H1 (cell line): ENCODE measurements around the gene GNB1L. TPM values are rescaled to one million over a fixed set of nuclear protein-coding genes. Genes with fewer than 3 reads are reported as not detected.

ENCODE experiments used
- CTCF ChIA-PET: fragments of 300-600 bp; sonication (Branson Sonifier 250); formaldehyde crosslinking; loops from one replicate; lab custom pipeline; 2021; ENCODE audit not compliant: partially characterized antibody; lab: Charles Lee
- POLR2A ChIA-PET: fragments of 300-600 bp; sonication (Branson Sonifier 250); formaldehyde crosslinking; loops from one replicate; lab custom pipeline; 2021; ENCODE audit warnings: inconsistent platforms; ENCODE audit not compliant: partially characterized antibody; lab: Charles Lee
- DNase-seq, 2 experiments: peaks; one replicate each; pipeline versions ENCODE4 v3.0.0 to v3.0.0-alpha.2; 2010 to 2022; ENCODE audit warnings: low spot score in 2 of 2, low read depth in 1 of 2, mixed read lengths in 1 of 2
- FAIRE-seq: peaks from 2 replicates; lab custom pipeline; 2011; peaks lifted over from hg19 to GRCh38; lab: Jason Lieb, UNC
- H2AFZ ChIP-seq: 2 replicates; pipeline ENCODE4 v1.8.1; 2012; ENCODE audit warnings: low read length, inconsistent platforms
- H2AK5ac ChIP-seq: 2 replicates; pipeline ENCODE4 v1.6.1; 2013; ENCODE audit warnings: low read depth, low read length
- H2BK120ac ChIP-seq: replicated peaks from 2 replicates; pipeline ENCODE3; 2013; ENCODE audit warnings: low read depth, low read length, inconsistent platforms
- H2BK12ac ChIP-seq: 2 replicates; pipeline ENCODE4 v1.6.1; 2013; ENCODE audit warnings: low read depth, low read length
- H2BK15ac ChIP-seq: 2 replicates; pipeline ENCODE4 v1.6.1; 2013; ENCODE audit warnings: low read length
- H2BK20ac ChIP-seq: 2 replicates; pipeline ENCODE4 v1.6.1; 2013; ENCODE audit warnings: low read length
- H2BK5ac ChIP-seq: 2 replicates; pipeline ENCODE4 v1.6.1; 2013; ENCODE audit warnings: low read depth, low read length
- H3K14ac ChIP-seq: 2 replicates; pipeline ENCODE4 v1.6.1; 2013; ENCODE audit warnings: inconsistent platforms; ENCODE audit not compliant: insufficient read length
- H3K18ac ChIP-seq: 2 replicates; pipeline ENCODE4 v1.6.1; 2013; ENCODE audit warnings: low read length; ENCODE audit errors: extremely low read depth
- H3K23ac ChIP-seq: 2 replicates; pipeline ENCODE4 v1.6.1; 2013; ENCODE audit warnings: inconsistent platforms; ENCODE audit not compliant: insufficient read length
- H3K23me2 ChIP-seq: 2 replicates; pipeline ENCODE4 v1.6.1; 2013; ENCODE audit warnings: low read depth, low read length
- H3K27ac ChIP-seq: 2 replicates; pipeline ENCODE4 v1.6.1; 2011; ENCODE audit warnings: low read depth, low read length, inconsistent platforms
- H3K27me3 ChIP-seq, 4 experiments: replicated peaks in 1 of 4; 1 replicate in 1 of 4; 2 replicates in 3 of 4; pipeline versions ENCODE4 v1.6.1 to v1.8.1; 2011 to 2013; ENCODE audit warnings: low read length in 3 of 4, mild to moderate bottlenecking in 3 of 4, inconsistent platforms in 2 of 4, mixed read lengths in 2 of 4, moderate library complexity in 1 of 4; ENCODE audit not compliant: control insufficient read depth in 3 of 4, insufficient read depth in 3 of 4; ENCODE audit errors: extremely low read depth in 1 of 4
- H3K36me3 ChIP-seq, 4 experiments: 2 replicates each; pipeline versions ENCODE4 v1.6.1 to v1.8.1; 2011 to 2013; ENCODE audit warnings: mild to moderate bottlenecking in 4 of 4, low read length in 3 of 4, moderate library complexity in 2 of 4, control low read depth in 1 of 4, inconsistent platforms in 1 of 4; ENCODE audit not compliant: insufficient read depth in 4 of 4, control insufficient read depth in 2 of 4
- H3K4ac ChIP-seq: replicated peaks from 2 replicates; pipeline ENCODE3; 2013; ENCODE audit warnings: low read length, low read depth, mixed read lengths, inconsistent platforms; ENCODE audit not compliant: insufficient read length
- H3K4me1 ChIP-seq, 4 experiments: replicated peaks in 1 of 4; 1 replicate in 1 of 4; 2 replicates in 3 of 4; pipeline versions ENCODE4 v1.6.1 to v1.8.1; 2011 to 2013; ENCODE audit warnings: low read length in 3 of 4, inconsistent platforms in 2 of 4, mixed read lengths in 1 of 4; ENCODE audit not compliant: insufficient read depth in 4 of 4, control insufficient read depth in 3 of 4
- H3K4me2 ChIP-seq, 2 experiments: 2 replicates each; pipeline versions ENCODE4 v1.6.1 to v1.8.1; 2011 to 2013; ENCODE audit warnings: low read depth in 2 of 2, low read length in 2 of 2, control low read depth in 1 of 2, inconsistent platforms in 1 of 2, mild to moderate bottlenecking in 1 of 2; ENCODE audit not compliant: insufficient read depth in 1 of 2
- H3K4me3 ChIP-seq, 4 experiments: fragments of 200-600, 300-600 bp in 1 of 4; sonication (generic), shearing (Covaris generic), sonication (Bioruptor Twin) in 1 of 4; 2 replicates each; pipeline versions ENCODE4 v1.5.1 to v1.8.1; 2011 to 2016; ENCODE audit warnings: low read length in 4 of 4, low read depth in 3 of 4, control low read depth in 2 of 4, inconsistent platforms in 2 of 4, mild to moderate bottlenecking in 2 of 4, mixed read lengths in 1 of 4, moderate library complexity in 1 of 4; ENCODE audit not compliant: insufficient read depth in 2 of 4; ENCODE audit errors: extremely low read depth in 1 of 4
- H3K56ac ChIP-seq: replicated peaks from 2 replicates; pipeline ENCODE3; 2013; ENCODE audit warnings: low read depth, mild to moderate bottlenecking, mixed read lengths, low read length, inconsistent platforms; ENCODE audit not compliant: insufficient read length
- H3K79me1 ChIP-seq: 2 replicates; pipeline ENCODE4 v1.6.1; 2013; ENCODE audit warnings: low read depth, low read length, control low read depth
- H3K79me2 ChIP-seq, 2 experiments: 2 replicates each; pipeline versions ENCODE4 v1.6.1 to v1.8.1; 2012 to 2013; ENCODE audit warnings: low read length in 2 of 2, mild to moderate bottlenecking in 2 of 2, inconsistent platforms in 1 of 2; ENCODE audit not compliant: insufficient read depth in 2 of 2, control insufficient read depth in 1 of 2
- H3K9ac ChIP-seq, 4 experiments: replicated peaks in 1 of 4; 1 replicate in 1 of 4; 2 replicates in 3 of 4; pipeline versions ENCODE4 v1.6.1 to v1.8.1; 2011 to 2013; ENCODE audit warnings: low read depth in 3 of 4, low read length in 3 of 4, control low read depth in 2 of 4, mild to moderate bottlenecking in 2 of 4, moderate library complexity in 2 of 4, inconsistent platforms in 1 of 4; ENCODE audit errors: extremely low read depth in 1 of 4
- H3K9me3 ChIP-seq, 2 experiments: 2 replicates each; pipeline versions ENCODE4 v1.6.1 to v1.8.1; 2012 to 2013; ENCODE audit warnings: mild to moderate bottlenecking in 2 of 2, moderate library complexity in 2 of 2, control low read depth in 1 of 2, inconsistent platforms in 1 of 2, low read depth in 1 of 2, low read length in 1 of 2, mixed read lengths in 1 of 2; ENCODE audit not compliant: insufficient read depth in 2 of 2
- H4K20me1 ChIP-seq, 2 experiments: replicated peaks in 1 of 2; 2 replicates each; pipeline versions ENCODE3 to v1.8.1; 2011 to 2013; ENCODE audit warnings: inconsistent platforms in 2 of 2, low read length in 2 of 2, mild to moderate bottlenecking in 1 of 2; ENCODE audit not compliant: insufficient read depth in 2 of 2, control insufficient read depth in 1 of 2
- H4K5ac ChIP-seq: 2 replicates; pipeline ENCODE4 v1.6.1; 2013; ENCODE audit warnings: low read length, low read depth, mixed read lengths, inconsistent platforms; ENCODE audit not compliant: insufficient read length
- H4K8ac ChIP-seq: 2 replicates; pipeline ENCODE4 v1.8.0; 2013; ENCODE audit warnings: mild to moderate bottlenecking, moderate library complexity, low read length, inconsistent platforms; ENCODE audit not compliant: insufficient read depth; ENCODE audit errors: extremely low read depth
- H4K91ac ChIP-seq: replicated peaks from 2 replicates; pipeline ENCODE3; 2013; ENCODE audit warnings: low read length, mixed read lengths, inconsistent platforms; ENCODE audit not compliant: insufficient read length
- KDM4A ChIP-seq: IDR thresholded peaks from one replicate; pipeline ENCODE4 v1.7.1; 2012; ENCODE audit warnings: low read depth, mild to moderate bottlenecking, moderate library complexity, low read length, inconsistent platforms; ENCODE audit not compliant: severe bottlenecking
- WGBS, 2 experiments: shearing (Covaris generic) in 1 of 2; methylation state at CpG; one replicate each; pipeline versions ENCODE4 v1.1.6 to v1.1.7; 2013 to 2015; ENCODE audit warnings: low lambda C conversion rate in 2 of 2, mixed read lengths in 2 of 2, inconsistent platforms in 1 of 2, low coverage in 1 of 2, missing lambda C conversion rate in 1 of 2; ENCODE audit not compliant: insufficient replicate concordance in 2 of 2, insufficient coverage in 1 of 2, insufficient read length in 1 of 2; ENCODE audit errors: extremely low coverage in 1 of 2, missing lambda C conversion rate in 1 of 2; 5-methylcytosine and 5-hydroxymethylcytosine counted together
- polyA plus RNA-seq, 7 experiments: library from polyadenylated mRNA; depleted of rRNA in 3 of 7; stranded (reverse) in 5 of 7; unstranded in 2 of 7; fragments of >200 nt in 5 of 7; fragments of 200-250 nt in 2 of 7; gene quantifications; 1 replicate in 5 of 7; 2 replicates in 1 of 7; 4 replicates in 1 of 7; pipeline versions ENCODE4 v1.2.1 to v1.2.3, GENCODE V29; 2011 to 2013; ENCODE audit warnings: missing spikeins in 2 of 7, mixed read lengths in 2 of 7
- total RNA-seq: library from RNA; stranded (reverse); fragmentation: NEBNext Ultra II Directional; extraction: Animal tissue kit (Norgen Biotek cat#: 25700); gene quantifications from 2 replicates; pipeline ENCODE4 v1.2.1, GENCODE V29; 2021
- TF ChIP-seq, protein P1 (sequence below), 3 experiments: IDR thresholded peaks; 1 replicate in 2 of 3; 2 replicates in 1 of 3; pipeline versions ENCODE4 v1.5.1 to v1.6.1; 2011; ENCODE audit warnings: low read length in 3 of 3, mild to moderate bottlenecking in 3 of 3, inconsistent platforms in 2 of 3, low read depth in 1 of 3, moderate library complexity in 1 of 3; ENCODE audit not compliant: insufficient read depth in 1 of 3; ENCODE audit errors: control extremely low read depth in 1 of 3

The GNB1L gene
- total and polyA plus RNA-seq, 2 of the 8 experiments (the other 6 are each of a cell fraction or from before 2014, with no cell fraction given) = 14.0 to 15.6 TPM

- no peak overlapping the region for H3K4me2 ChIP-seq
- TF ChIP-seq KDM4A = no peak
- TF ChIP-seq, protein P1, sequence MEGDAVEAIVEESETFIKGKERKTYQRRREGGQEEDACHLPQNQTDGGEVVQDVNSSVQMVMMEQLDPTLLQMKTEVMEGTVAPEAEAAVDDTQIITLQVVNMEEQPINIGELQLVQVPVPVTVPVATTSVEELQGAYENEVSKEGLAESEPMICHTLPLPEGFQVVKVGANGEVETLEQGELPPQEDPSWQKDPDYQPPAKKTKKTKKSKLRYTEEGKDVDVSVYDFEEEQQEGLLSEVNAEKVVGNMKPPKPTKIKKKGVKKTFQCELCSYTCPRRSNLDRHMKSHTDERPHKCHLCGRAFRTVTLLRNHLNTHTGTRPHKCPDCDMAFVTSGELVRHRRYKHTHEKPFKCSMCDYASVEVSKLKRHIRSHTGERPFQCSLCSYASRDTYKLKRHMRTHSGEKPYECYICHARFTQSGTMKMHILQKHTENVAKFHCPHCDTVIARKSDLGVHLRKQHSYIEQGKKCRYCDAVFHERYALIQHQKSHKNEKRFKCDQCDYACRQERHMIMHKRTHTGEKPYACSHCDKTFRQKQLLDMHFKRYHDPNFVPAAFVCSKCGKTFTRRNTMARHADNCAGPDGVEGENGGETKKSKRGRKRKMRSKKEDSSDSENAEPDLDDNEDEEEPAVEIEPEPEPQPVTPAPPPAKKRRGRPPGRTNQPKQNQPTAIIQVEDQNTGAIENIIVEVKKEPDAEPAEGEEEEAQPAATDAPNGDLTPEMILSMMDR (IDR thresholded peaks at IDR 0.05; ENCODE audit: control extremely low read depth in 1 of 3, insufficient read depth in 1 of 3, low read depth in 1 of 3, low read length in 3 of 3) = peak in 1 of 3 experiments; percentile 6; a peak in 1 of 4 replicates
- no peak overlapping the region for H4K8ac ChIP-seq
- no peak overlapping the region for H4K91ac ChIP-seq
- H3K56ac ChIP-seq = no peak overlapping the region
- H2BK120ac ChIP-seq = no peak overlapping the region
- no peak overlapping the region for H3K23ac ChIP-seq
- no peak overlapping the region for H3K4me3 ChIP-seq
- H3K9me3 ChIP-seq = no peaks in the 10 kb centered on the region
- H2BK5ac ChIP-seq = no peak overlapping the region
- H3K36me3 ChIP-seq = no peaks in the 10 kb centered on the region
- no peak overlapping the region for H2AFZ ChIP-seq
- DNase-seq (no peak), FAIRE-seq (no peak)
- 0 out of 2 replicates have a peak, but pooled peaks cover 2% of the 10 kb centered on the region for H3K79me1 ChIP-seq
- no peak overlapping the region for H3K14ac ChIP-seq
- H3K27me3 ChIP-seq = no peaks in the 10 kb centered on the region
- no peak overlapping the region for H2BK20ac ChIP-seq
- no peaks in the 10 kb centered on the region for H3K79me2 ChIP-seq
- CTCF ChIA-PET = interaction anchor here (0.6 to 5.1 kb wide), 29 partner anchors 10 to 169 kb away, joined by 3 to 31 read pairs (median 5); no protein-coding TSS in a partner anchor
- no peak overlapping the region for H3K18ac ChIP-seq
- WGBS, 2 experiments = 88% methylated on average over 18 of the region's 18 CpGs; no CpG with 5 or more reads in 1 of the 2 experiments
- no peak overlapping the region for H4K5ac ChIP-seq
- H3K4ac ChIP-seq = no peak overlapping the region
- no peak overlapping the region for H3K9ac ChIP-seq
- H2BK15ac ChIP-seq = no peak overlapping the region
- H3K4me1 ChIP-seq = no peaks in the 10 kb centered on the region; a peak in 1 of 7 replicates
- POLR2A ChIA-PET = interaction anchor here (1.1 to 1.6 kb wide), 2 partner anchors 53 kb away, joined by 3 to 4 read pairs; partner anchors contain the start of genes GNB1L and RTL10
- H2BK12ac ChIP-seq = no peak overlapping the region
- no peak overlapping the region for H2AK5ac ChIP-seq
- no peaks in the 10 kb centered on the region for H3K23me2 ChIP-seq
- peaks cover 0 to 3% of the 10 kb centered on the region in 2 experiments for H4K20me1 ChIP-seq
- no peak overlapping the region for H3K27ac ChIP-seq
Measured at GRCh38 chr22:19801340-19802000, 53.2 kb downstream of the GNB1L start.
